Medulla oblongata (tissue), 1 donor: ENCODE results near the gene SNX15.
"Not testable (repeated sequence)": the region's sequence is repeated elsewhere in the genome, so short reads cannot be mapped to it uniquely, and the experiment has no call there.

Experiments
- DNase-seq: peaks from one replicate; pipeline ENCODE4 v3.0.0-alpha.2; 2015; ENCODE audit errors: extremely low spot score

Gene SNX15

GRCh38 chr11:65014726-65015227 lies 12.5 kb upstream of the SNX15 start:
- DNase-seq = no peak

GRCh38 chr11:65016705-65017104 lies 10.5 kb upstream of the SNX15 start:
- no peak for DNase-seq

GRCh38 chr11:65017937-65018336 lies 9.3 kb upstream of the SNX15 start:
- DNase-seq = no peak

- DNase-seq = no peak
Measured at GRCh38 chr11:65019824-65020223, 7.4 kb upstream of the SNX15 start.

- no peak for DNase-seq
Measured at GRCh38 chr11:65021003-65021402, 6.2 kb upstream of the SNX15 start.

- DNase-seq = no peak
Measured at GRCh38 chr11:65021509-65021908, 5.7 kb upstream of the SNX15 start.

GRCh38 chr11:65023502-65023901 lies 3.7 kb upstream of the SNX15 start:
- not testable (repeated sequence) for DNase-seq

- no peak for DNase-seq
Measured at GRCh38 chr11:65026810-65027209, 429 bp upstream of the SNX15 start.

GRCh38 chr11:65032216-65032615 lies 5.0 kb downstream of the SNX15 start:
- DNase-seq = no peak

- no peak for DNase-seq
Measured at GRCh38 chr11:65034423-65034822, 7.2 kb downstream of the SNX15 start.

GRCh38 chr11:65035579-65035978 lies 8.3 kb downstream of the SNX15 start:
- DNase-seq = no peak

- peak; percentile 85 for DNase-seq
Measured at GRCh38 chr11:65036931-65037330, 9.7 kb downstream of the SNX15 start.

GRCh38 chr11:65040520-65040846 lies 13.2 kb downstream of the SNX15 start:
- no peak for DNase-seq

- peak; percentile 92 for DNase-seq
Measured at GRCh38 chr11:65040847-65041622, 13.8 kb downstream of the SNX15 start, which contains the start of gene SAC3D1. TSS of gene SAC3D1 (plus strand) at chr11:65041210. CDS start at chr11:65041293, 83 bp downstream.

GRCh38 chr11:65042891-65043290 lies 15.7 kb downstream of the SNX15 start:
- DNase-seq = no peak

- DNase-seq = peak; percentile 68
Measured at GRCh38 chr11:65043881-65044501, 16.8 kb downstream of the SNX15 start.

- DNase-seq = no peak
Measured at GRCh38 chr11:65045061-65045460, 17.8 kb downstream of the SNX15 start.

GRCh38 chr11:65045728-65046127 lies 18.5 kb downstream of the SNX15 start:
- DNase-seq = no peak

GRCh38 chr11:65047581-65048422 lies 20.6 kb downstream of the SNX15 start:
- DNase-seq = no peak

GRCh38 chr11:65051398-65051858 lies 24.2 kb downstream of the SNX15 start:
- DNase-seq = no peak

- no peak for DNase-seq
Measured at GRCh38 chr11:65053827-65054508, 26.7 kb downstream of the SNX15 start.

- DNase-seq = no peak
Measured at GRCh38 chr11:65055538-65055937, 28.3 kb downstream of the SNX15 start.
